NCI-H1105 treated with DMSO at 0.1 percent for 48 hours (cell line): Measurements from ENCODE around the gene ETV7.
"Not testable (repeated sequence)": the region's sequence is repeated elsewhere in the genome, so short reads cannot be mapped to it uniquely, and the experiment has no call there.

Experiments used
- DNase-seq: peaks from one replicate; lab custom pipeline; 2025; lab: John Stamatoyannopoulos, UW

ETV7 gene

DNA sequence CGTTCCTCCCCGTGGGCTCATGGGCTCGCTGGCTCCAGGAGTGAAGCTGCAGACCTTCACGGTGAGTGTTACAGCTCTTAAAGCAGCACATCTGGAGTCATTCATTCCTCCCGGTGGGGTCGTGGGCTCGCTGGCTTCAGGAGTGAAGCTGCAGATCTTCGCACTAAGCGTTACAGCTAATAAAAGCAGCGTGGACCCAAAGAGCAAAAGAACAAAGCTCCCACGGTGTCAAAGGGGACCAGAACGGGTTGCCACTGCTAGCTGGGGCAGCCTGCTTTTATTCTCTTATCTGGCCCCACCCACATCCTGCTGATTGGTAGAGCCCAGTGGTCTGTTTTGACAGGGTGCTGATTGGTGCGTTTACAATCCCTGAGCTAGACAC, 24.1 kb downstream of the ETV7 start:
- not testable (repeated sequence) for DNase-seq

DNA sequence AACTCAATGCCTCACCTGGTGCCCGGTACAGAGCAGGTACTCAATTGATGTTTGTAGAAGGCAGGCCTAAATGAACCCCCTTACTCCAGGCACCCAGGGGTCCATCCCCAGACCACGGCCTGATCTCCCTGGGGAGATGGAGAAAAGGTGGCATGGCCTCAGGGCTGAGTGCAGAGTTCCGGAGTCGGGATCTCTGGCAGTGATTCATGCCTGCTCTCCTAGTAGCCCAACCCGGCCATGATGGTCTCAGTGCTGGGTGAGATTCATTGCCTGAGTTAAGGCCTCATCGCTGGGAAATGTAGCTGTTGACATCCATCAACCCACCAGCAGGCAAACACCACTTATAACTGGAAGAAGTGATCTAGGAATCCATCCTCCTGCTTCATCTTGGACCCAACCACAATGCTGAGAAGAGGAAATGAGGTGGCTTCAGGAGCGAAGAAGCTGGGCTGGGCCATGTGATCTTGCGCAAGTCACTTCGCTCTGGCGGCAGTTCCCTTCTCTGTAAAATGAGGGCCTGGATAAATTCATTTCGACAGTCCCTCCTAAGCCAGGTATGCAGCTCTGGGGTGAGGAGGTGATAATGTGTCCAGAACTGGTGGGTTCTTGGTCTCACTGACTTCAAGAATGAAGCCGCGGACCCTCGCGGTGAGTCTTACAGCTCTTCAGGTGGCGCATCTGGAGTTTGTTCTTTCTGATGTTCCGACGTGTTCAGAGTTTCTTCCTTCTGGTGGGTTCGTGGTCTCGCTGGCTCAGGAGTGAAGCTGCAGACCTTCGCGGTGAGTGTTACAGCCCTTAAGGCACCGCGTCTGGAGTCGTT, 24.7 kb downstream of the ETV7 start:
- DNase-seq = no peak

DNA sequence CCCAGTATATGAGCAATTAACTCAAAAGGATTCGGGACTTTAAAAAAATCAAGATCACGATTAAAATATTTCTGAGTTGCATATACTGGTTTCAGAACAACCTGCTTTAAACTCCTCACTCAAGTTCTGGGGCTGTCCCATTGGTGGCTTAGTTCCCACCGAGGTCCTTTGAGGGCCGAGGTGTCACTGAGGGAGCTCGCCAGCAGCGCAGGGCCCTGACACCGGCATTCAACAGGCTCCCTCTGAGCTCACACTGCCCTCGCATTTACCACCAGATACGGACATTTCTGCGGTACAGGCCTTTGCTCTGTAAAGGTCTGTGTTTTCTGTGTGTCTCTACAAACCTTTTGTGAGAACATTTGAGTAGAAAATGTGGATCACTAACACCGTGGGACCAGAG, 26.4 kb downstream of the ETV7 start:
- no peak for DNase-seq

DNA sequence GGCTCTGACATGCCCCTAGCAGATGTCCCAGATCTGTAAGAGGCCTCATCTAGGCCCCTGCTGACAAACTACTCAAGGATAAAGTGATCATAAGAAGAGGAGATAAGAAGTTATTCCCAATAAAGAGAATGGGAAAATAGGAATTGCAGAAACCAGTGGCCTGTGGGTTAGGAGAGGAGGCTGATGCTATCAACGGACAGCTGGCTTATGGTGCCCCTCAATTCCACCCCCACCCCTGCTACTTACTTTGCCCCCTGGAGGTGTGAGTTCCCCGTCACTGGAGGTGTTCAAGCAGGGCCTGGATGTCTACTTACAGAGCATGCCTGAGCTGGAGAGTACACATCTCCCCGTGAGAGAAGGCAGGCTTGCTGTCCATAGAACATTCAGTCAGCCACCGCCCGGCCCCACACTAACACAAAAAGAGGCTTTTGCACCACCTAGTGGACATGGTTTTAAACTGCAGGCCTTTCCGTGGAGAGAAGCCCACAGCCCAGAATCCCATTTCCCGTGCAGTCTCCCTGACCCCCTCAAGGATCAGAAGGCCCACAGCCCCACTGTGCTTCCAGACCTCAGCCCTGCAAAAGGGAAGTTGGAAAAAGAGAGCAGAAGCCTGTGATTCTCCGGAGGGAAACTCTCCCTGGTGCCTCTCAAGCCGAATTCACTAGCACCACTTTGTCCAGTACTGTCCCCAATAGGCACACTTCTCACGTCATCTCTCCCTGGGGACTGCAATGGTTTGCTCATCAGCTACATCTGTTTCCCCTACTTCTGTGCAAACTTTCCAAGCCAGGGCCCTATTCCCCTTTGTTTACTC, 27.0 kb downstream of the ETV7 start:
- DNase-seq = peak; percentile 76

DNA sequence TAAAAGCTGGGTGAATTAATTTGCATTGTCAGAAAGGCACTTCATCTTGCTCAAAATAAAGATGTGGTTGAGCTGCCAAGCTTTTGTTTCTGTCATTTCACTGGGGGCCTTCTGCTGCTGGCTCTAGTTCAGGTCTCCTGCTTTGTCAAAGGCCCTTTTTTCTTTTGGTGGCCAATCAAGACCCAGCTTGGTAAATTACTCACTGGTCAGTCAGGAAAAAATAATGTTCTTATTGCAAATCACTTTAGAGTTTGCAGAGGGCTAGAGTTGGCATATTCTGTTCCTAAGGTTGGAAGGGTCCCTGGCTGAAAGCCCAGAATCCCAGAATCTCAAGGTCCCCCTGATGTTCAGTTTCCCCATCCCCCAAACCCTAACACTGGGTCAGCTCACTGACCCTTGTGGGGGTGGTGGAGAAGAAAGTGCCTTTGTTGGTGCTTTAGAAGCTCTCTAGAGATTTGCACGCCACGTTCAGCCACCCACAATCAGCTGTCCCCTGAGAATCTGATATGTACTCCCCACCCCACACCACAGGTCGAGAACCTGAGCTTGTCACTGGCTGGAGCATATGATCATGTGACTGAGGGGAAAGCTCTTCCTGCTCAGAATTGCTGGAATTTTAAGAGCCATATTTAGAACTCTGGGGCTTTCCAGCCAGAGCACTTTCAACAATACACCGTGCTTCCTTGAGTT, 29.1 kb downstream of the ETV7 start:
- no peak for DNase-seq

DNA sequence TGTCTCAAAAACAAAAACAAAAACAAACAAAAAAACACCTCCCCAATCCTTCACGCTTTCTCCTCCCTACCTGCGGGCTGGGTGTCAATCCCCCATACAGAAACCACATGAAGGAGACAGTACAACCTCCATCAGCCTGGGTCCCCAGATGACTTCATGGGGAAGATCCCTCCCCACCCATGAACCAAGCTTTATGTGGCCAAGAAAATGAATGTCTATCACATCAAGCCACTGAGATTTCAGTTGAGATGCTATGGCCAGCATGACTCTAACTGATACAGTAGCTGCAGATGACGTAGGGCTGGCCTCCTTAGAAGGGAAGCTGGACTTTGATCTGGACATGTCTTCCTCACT, 29.6 kb downstream of the ETV7 start:
- DNase-seq = no peak

DNA sequence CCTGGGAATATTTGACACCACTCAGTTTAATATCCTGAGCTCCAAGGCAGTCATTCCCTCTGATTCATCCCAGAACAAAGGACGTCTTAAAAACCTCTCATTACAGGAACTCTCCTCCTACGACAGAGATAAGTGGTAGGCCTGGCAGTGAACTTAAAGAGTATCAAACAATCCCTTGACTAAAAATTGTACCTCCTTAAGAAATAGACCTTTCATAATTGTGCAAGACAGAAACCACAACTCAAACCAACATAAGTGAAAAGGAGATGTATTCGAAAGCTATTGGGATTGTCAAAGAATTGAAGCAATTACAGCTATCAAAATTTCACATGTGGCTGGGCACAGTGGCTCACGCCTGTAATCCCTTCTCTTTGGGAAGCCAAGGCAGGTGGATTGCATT, 31.6 kb downstream of the ETV7 start:
- DNase-seq = no peak

DNA sequence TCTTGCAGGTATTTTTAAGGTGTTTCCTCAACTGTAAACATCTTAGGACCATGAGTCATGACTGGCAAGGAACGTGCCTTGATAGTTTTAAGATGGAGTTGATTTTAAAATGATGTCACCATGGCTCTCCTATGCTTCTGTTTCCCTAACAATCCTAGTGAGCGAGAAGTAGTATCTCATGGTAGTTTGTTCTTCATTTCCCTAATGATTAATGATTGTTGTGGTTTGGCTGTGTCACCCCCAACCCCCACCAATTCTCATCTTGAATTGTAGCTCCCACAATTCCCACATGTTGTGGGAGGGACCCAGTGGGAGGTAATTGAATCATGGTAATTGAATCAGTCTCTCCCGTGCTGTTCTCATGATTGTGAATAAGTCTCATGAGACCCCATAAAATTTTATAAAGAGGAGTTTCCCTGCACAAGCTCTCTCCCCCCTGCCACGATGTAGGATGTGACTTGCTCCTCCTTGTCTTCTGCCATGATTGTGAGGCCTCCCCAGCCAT, 34.0 kb downstream of the ETV7 start:
- no peak for DNase-seq

DNA sequence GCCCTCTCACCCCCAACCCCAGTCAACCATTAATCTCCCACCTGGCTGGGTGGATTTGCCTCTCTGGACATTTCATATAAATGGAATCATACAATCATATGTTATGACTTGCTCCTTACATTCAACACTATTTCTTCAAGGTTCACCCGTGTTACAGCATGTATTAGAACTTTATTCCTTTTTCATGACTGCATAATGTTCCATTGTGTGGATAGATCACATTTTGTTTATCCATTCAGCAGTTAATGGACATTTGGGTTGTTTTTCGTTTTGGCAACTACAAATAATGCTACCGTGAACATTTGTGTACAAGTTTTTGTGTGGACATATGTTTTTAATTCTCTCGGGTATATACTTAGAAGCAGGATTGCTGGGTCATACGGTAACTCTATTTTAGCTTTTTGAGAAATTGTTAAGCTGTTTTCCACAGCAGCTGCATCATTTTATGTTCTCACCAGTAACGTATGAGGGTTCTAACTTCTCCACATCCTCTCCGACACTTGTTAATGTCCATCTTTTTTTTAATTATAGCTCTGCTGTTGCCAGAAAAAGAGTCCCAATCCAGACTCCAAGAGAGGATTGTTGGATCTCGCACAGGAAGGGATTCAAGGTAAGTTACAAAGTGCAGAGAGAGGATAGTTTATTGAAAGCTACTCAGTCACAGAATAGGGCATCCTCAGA, 34.9 kb downstream of the ETV7 start:
- no peak for DNase-seq

DNA sequence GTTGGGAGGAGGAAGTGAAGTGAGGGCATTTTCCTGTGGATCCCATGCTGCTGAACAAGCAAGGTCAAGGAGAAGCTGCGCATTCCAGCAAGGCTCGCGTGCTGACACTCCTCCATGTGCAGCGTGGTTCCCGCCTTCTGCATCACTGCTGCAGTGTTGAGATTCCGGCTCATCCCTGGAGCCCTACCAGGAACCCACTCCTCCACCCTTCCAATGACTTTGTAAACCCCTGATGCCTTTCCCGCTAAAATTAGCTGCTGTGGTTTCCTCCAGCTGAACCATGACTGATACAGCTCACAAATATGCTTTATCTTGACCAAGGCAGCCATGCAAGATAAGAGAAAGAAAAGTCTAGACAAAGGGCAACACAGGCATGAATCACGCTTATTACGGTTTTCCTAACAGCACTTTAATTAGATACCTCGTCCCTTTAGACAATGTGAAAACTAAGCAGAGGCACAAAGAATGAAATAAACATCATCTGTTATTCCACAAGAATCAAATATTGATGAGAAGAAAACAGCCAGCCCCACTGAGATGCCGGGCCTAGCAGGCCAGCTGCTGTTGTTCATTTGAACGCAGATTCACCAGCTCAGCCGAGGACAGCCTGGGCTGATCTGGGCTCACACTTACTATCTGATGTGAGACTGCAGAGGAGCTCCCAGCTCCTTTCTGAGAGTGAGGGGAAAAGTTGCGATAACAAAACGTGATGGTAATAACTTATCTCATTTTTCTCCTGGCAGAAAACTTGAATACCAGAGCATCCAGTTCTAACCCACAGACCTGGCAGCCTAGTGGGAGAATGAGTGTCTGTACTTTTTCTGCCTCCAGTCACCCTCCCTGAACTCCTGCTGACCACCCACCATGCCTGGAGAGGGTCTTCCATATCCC, 36.5 kb downstream of the ETV7 start:
- no peak for DNase-seq

DNA sequence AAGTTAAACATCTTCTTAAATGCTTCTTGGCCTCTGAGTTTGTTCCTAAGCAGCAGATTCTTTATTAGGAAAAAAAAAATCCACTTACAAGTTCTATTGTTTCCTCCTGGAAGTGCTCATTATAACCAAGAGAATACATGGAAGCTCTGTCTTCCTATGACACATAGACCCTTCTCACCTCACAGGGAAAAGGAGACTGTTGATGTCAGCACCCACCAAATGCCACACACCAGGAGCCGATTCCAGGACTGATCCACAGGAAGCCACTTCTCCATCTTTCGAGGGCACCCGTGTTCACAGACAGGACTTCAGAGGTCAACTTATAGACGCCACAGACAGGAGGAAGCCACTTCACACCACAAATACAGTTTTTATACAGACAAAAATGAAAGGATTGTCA, 37.4 kb downstream of the ETV7 start:
- no peak for DNase-seq

DNA sequence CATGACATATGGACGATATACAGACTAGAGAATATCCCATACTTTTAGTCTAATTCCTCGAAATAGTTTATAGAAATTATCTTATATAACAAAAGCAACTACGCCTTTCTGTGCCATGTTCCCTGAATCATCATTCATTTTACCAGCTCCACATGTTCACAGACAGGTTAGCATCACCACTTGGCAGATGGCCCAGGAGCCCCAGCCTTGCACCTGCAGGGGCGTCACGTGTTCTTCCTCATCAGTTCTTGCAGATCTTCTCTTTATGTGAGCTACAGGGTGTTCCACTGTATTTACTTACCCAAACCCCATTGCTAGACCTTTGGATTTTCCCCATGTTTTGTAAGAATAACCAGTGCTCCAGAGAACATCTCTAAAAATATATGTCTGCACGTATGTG, 38.2 kb downstream of the ETV7 start:
- peak; percentile 97 for DNase-seq

DNA sequence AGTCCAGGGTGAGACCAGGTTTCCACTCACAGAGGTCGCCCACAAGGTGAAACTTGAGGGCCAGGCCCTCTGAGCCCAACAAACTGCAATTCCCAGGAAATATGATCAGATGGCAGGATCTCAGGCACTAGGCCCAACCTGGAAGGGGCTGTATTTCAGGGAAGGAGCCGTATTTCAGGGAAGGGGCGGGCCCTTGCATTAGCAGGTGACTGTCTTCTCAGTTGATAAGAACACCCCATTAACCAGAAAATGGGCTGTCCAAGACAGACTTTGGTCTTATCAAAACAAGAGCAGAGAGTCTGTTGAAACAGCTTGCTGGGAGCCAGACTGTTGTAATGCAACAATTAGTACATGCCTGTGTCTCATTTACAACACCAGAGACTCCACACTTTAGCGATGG, 39.8 kb downstream of the ETV7 start:
- DNase-seq = no peak

DNA sequence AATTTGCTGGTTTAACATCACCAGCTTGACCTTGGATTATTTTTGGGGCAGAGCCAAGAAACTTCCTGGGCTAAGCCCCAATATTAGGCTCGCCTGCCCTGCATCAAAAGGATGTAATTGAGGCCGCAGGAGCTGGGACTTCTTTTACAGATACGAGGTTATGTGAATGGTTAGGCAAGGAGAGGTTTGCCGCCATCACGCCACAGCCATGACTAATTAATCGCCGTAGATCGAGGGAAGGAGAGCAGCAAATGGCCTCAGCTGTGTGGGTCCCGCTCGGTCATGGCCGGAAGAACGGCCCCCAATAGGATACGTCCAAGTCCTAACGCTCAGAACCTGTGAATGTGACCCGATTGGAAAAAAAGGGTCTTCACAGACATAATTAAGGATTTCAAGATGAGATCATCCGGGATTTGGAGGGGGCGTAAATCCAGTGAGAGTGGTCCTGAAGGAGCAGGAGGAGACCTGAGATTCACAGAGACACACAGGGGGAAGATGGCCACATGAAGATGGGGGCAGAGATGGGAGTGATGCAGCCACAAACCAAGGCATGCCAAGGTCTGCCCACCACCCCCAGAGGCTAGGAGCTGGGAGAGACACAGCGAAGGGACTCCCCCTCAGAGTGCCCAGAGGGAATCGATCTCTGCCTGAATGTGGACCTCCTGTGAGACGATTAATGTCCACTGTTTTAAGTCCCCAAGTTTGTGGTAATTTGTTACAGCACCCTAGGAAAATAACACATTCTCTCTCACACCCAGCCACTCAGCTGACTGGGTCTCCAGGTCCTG, 40.8 kb downstream of the ETV7 start:
- no peak for DNase-seq

DNA sequence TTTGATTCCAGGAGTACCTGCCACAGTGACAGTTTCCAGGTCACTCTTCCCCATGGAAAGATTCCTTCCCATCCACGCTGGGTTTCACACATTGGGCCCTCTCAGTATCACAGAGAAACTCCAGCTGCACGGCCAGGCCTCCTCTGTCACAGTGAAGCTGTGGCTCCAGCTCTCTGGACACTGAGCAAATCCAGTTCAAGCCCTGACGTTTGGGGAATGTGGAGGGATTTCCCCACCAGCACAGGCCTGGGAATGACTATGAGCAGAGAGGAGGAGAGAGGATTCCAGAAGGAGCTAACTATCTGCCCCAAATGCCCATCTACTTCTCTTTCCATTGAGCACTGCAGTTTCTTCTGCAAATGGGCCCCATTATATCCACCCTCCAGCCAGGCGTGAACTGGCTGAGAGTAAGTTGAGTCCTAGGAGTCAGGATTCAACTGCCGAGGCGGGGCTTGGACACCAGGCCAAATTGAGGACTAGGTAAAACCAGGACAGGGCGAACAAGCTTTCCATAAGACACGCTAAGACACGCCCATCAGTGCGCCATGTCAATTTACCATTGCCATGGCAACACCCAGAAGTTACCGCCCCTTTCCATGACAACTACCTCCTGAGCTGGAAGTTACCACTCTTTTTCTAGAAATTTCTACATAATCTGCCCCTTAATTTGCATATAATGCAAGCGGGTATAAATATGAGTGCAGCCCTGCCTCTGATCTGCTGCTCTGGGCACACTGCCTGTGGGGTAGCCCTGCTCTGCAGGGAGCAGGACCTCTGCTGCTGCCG, 41.6 kb downstream of the ETV7 start:
- no peak for DNase-seq

DNA sequence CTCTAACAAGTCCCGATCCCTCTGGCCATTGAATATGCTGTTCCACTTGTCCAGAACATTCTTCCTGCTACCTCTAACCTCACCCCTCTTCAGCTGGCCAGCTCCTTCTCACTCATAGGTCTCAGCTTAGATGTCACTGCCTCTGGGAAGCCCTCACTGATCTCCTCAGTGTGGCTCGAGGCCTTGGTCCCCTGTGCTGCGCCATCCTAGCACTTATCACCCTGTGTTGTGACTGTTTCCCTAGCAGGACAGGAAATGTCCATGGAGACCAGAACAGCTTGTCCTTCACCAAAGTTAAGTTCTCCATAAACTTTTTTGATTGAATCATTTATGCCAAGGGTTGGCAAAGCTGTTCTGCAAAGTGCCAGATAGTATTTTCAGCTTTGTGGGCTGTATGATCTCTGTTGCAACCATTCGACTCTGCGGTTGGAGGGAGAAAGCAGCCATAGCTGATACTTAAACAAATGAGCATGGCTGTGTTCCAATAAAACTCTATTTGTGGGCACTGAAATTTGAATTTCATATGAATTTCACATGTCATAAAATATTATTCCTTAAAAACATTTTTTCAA, 44.3 kb downstream of the ETV7 start:
- no peak for DNase-seq

DNA sequence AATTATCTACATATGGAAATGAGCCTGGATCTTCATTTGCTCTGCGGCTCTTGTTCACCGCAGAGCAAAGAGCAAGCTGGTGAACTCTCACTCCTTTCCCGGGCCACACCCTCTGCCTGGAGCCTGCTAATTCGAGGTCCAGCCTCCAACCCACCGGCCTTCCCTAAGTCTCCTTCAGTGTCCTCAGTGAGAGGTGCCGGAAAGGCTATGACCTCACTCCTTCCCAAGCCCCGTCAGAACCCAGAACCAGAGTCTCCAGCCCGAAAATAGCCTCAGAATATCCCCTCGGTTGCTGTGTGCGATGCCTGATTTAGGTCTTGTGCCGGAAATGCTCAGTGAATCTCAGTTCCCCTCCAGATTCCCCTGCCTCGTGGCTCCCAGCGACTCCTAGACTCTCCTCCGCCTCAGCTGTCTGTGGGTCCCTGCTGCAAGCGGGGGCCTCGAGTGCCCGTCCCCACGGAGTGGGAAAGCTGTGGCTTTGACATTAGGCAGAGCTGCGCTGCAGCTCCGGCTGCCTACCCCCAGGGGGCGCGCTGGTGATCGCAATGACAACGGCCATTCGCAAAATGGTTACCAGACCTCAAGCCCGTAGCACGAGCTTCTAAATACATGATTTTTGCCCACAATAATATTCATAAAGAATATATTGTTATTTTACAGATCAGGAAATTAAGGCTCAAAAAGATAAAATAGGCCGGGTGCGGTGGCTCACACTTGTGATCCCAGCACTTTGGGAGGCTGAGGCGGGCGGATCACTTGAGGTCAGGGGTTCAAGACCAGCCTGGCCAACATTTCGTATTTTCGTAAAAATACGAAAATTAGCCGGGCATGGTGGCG, 46.6 kb downstream of the ETV7 start:
- no peak for DNase-seq

DNA sequence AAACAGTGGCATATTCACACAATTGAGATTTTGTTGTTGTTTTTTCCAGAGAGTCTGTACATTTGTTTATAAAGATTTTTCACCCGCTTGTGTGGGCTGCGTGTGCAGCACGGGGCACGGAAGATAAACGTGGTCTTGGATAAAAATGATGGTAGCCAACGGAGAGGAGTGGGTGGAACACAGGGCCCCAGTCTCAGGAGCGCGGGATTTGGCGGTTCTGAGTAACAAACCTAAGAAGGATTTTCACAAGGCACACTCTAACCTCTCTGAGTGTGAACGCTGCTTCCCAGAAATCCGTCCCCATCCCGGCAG, 47.2 kb downstream of the ETV7 start:
- no peak for DNase-seq
